HG02943 (cell line): Measurements from ENCODE around the gene ATP13A3.

Experiments used
- ATAC-seq: cut with Tn5 transposase; IDR thresholded peaks from one replicate; pipeline ENCODE4 v1.9.1; 2021; ENCODE audit warnings: mild to moderate bottlenecking, low read depth, moderate library complexity; ENCODE audit not compliant: unreplicated experiment

ATP13A3 gene

GRCh38 chr3:194446754-194447153 lies 40.0 kb downstream of the ATP13A3 start:
- no peak for ATAC-seq

GRCh38 chr3:194446172-194446571 lies 40.6 kb downstream of the ATP13A3 start:
- ATAC-seq: no peak

- no peak for ATAC-seq
Measured at GRCh38 chr3:194443901-194444300, 42.9 kb downstream of the ATP13A3 start.

GRCh38 chr3:194440756-194441155 lies 46.0 kb downstream of the ATP13A3 start:
- ATAC-seq: no peak

- ATAC-seq: no peak
Measured at GRCh38 chr3:194439881-194440550, 46.8 kb downstream of the ATP13A3 start.

- ATAC-seq: no peak
Measured at GRCh38 chr3:194434503-194434902, 52.3 kb downstream of the ATP13A3 start.

GRCh38 chr3:194431554-194431953 lies 55.2 kb downstream of the ATP13A3 start:
- no peak for ATAC-seq

- ATAC-seq: no peak
Measured at GRCh38 chr3:194425399-194425798, 61.4 kb downstream of the ATP13A3 start.

GRCh38 chr3:194424953-194425352 lies 61.8 kb downstream of the ATP13A3 start:
- no peak for ATAC-seq

- ATAC-seq: no peak
Measured at GRCh38 chr3:194424373-194424772, 62.4 kb downstream of the ATP13A3 start.

GRCh38 chr3:194423317-194423716 lies 63.5 kb downstream of the ATP13A3 start:
- no peak for ATAC-seq

- ATAC-seq: no peak
Measured at GRCh38 chr3:194422188-194422587, 64.6 kb downstream of the ATP13A3 start.

GRCh38 chr3:194418671-194419070 lies 68.1 kb downstream of the ATP13A3 start:
- no peak for ATAC-seq

- ATAC-seq: no peak
Measured at GRCh38 chr3:194407423-194407822, 79.4 kb downstream of the ATP13A3 start.

GRCh38 chr3:194405766-194406165 lies 81.0 kb downstream of the ATP13A3 start:
- ATAC-seq: no peak

- ATAC-seq: no peak
Measured at GRCh38 chr3:194404365-194405140, 82.2 kb downstream of the ATP13A3 start.

GRCh38 chr3:194401868-194402329 lies 84.9 kb downstream of the ATP13A3 start:
- no peak for ATAC-seq

- ATAC-seq: no peak
Measured at GRCh38 chr3:194401346-194401745, 85.5 kb downstream of the ATP13A3 start.

GRCh38 chr3:194399874-194400411 lies 86.9 kb downstream of the ATP13A3 start:
- no peak for ATAC-seq

- ATAC-seq: no peak
Measured at GRCh38 chr3:194399166-194399565, 87.6 kb downstream of the ATP13A3 start, which contains the start of gene GP5. GP5 (minus strand) TSS chr3:194399266; CDS start chr3:194398282, 984 bp downstream.

GRCh38 chr3:194397757-194398312 lies 89.0 kb downstream of the ATP13A3 start:
- no peak for ATAC-seq
